Neuronal stem cell (in vitro differentiated cells): ENCODE results near the gene MBNL3.
"Not testable (repeated sequence)": the region's sequence is repeated elsewhere in the genome, so short reads cannot be mapped to it uniquely, and the experiment has no call there.

ENCODE experiments used
- DNase-seq: peaks from one replicate; pipeline ENCODE4 v3.0.0-alpha.2; 2013; ENCODE audit warnings: low spot score
- H2AFZ ChIP-seq: one replicate; pipeline ENCODE4 v1.6.1; 2013; ENCODE audit warnings: mild to moderate bottlenecking, low read length, inconsistent platforms
- H2AK5ac ChIP-seq: 2 replicates; pipeline ENCODE4 v1.6.1; 2013; ENCODE audit warnings: low read depth, mild to moderate bottlenecking, inconsistent platforms, low read length, moderate library complexity, mixed read lengths
- H2BK120ac ChIP-seq: 2 replicates; pipeline ENCODE4 v1.6.1; 2013; ENCODE audit warnings: low read depth, mild to moderate bottlenecking, inconsistent platforms, low read length, moderate library complexity, mixed read lengths
- H2BK12ac ChIP-seq: one replicate; pipeline ENCODE4 v1.6.1; 2013; ENCODE audit warnings: low read length, inconsistent platforms
- H2BK15ac ChIP-seq: 2 replicates; pipeline ENCODE4 v1.6.1; 2013; ENCODE audit warnings: mild to moderate bottlenecking, low read length, inconsistent platforms, mixed read lengths
- H2BK5ac ChIP-seq: one replicate; pipeline ENCODE4 v1.6.1; 2013; ENCODE audit warnings: inconsistent platforms, mild to moderate bottlenecking, low read length, moderate library complexity
- H3K14ac ChIP-seq: one replicate; pipeline ENCODE4 v1.6.1; 2013; ENCODE audit warnings: low read length, inconsistent platforms
- H3K18ac ChIP-seq: 2 replicates; pipeline ENCODE4 v1.6.1; 2013; ENCODE audit warnings: low read length, inconsistent platforms
- H3K23ac ChIP-seq: 2 replicates; pipeline ENCODE4 v1.6.1; 2013; ENCODE audit warnings: low read depth, mild to moderate bottlenecking, mixed read lengths, low read length, inconsistent platforms; ENCODE audit not compliant: poor library complexity
- H3K27ac ChIP-seq: replicated peaks from 3 replicates; pipeline ENCODE4 v1.5.1; 2013; ENCODE audit warnings: low read length, inconsistent platforms
- H3K27me3 ChIP-seq, 3 experiments: 2 replicates each; pipeline ENCODE4 v1.6.1; 2013; ENCODE audit warnings: low read length in 3 of 3, mild to moderate bottlenecking in 2 of 3, inconsistent platforms in 1 of 3, low read depth in 1 of 3, mixed read lengths in 1 of 3, moderate library complexity in 1 of 3; ENCODE audit not compliant: control insufficient read depth in 3 of 3, insufficient read depth in 3 of 3
- H3K36me3 ChIP-seq, 2 donors: replicated peaks in 1 of 2; 2 replicates each; pipeline ENCODE4 v1.6.1; 2013; ENCODE audit warnings: low read length in 2 of 2; ENCODE audit not compliant: control insufficient read depth in 2 of 2, insufficient read depth in 2 of 2
- H3K4ac ChIP-seq: 2 replicates; pipeline ENCODE4 v1.6.1; 2013; ENCODE audit warnings: inconsistent platforms, mild to moderate bottlenecking, low read length, moderate library complexity
- H3K4me1 ChIP-seq, 2 donors: 1 replicate in 1 of 2; 2 replicates in 1 of 2; pipeline ENCODE4 v1.6.1; 2013; ENCODE audit warnings: low read length in 2 of 2, low read depth in 1 of 2; ENCODE audit not compliant: control insufficient read depth in 2 of 2, insufficient read depth in 1 of 2
- H3K4me2 ChIP-seq: one replicate; pipeline ENCODE4 v1.6.1; 2013; ENCODE audit warnings: mild to moderate bottlenecking, low read length, inconsistent platforms; ENCODE audit not compliant: insufficient read depth, poor library complexity, severe bottlenecking
- H3K4me3 ChIP-seq, 2 donors: 2 replicates each; pipeline ENCODE4 v1.5.1; 2013; ENCODE audit warnings: low read length in 2 of 2, mild to moderate bottlenecking in 2 of 2, inconsistent platforms in 1 of 2, moderate library complexity in 1 of 2
- H3K79me1 ChIP-seq: one replicate; pipeline ENCODE4 v1.6.1; 2013; ENCODE audit warnings: low read depth, mild to moderate bottlenecking, inconsistent platforms, low read length, moderate library complexity
- H3K9ac ChIP-seq: one replicate; pipeline ENCODE4 v1.6.1; 2013; ENCODE audit warnings: mild to moderate bottlenecking, low read depth, low read length, inconsistent platforms; ENCODE audit not compliant: poor library complexity
- H3K9me3 ChIP-seq, 2 donors: replicated peaks in 1 of 2; 2 replicates each; pipeline versions ENCODE3 to v1.6.1; 2013; ENCODE audit warnings: low read length in 2 of 2, mild to moderate bottlenecking in 2 of 2, inconsistent platforms in 1 of 2, low read depth in 1 of 2, mixed read lengths in 1 of 2, moderate library complexity in 1 of 2; ENCODE audit not compliant: control insufficient read depth in 2 of 2, insufficient read depth in 1 of 2
- H4K8ac ChIP-seq: one replicate; pipeline ENCODE4 v1.6.1; 2013; ENCODE audit warnings: low read depth, mild to moderate bottlenecking, inconsistent platforms, low read length, moderate library complexity
- H4K91ac ChIP-seq: one replicate; pipeline ENCODE4 v1.6.1; 2013; ENCODE audit warnings: low read length, low read depth, mild to moderate bottlenecking, inconsistent platforms; ENCODE audit not compliant: poor library complexity
- WGBS, 2 donors: extraction: QIAGEN DNeasy Blood & Tissue Kit; methylation state at CpG; one replicate each; pipeline ENCODE4 v1.1.7; 2013; ENCODE audit warnings: missing lambda C conversion rate in 2 of 2, mixed read lengths in 1 of 2; ENCODE audit not compliant: insufficient read length in 2 of 2, insufficient replicate concordance in 1 of 2; ENCODE audit errors: extremely low coverage in 2 of 2; 5-methylcytosine and 5-hydroxymethylcytosine counted together

The MBNL3 gene

GRCh38 chrX:132445909-132446308, 42.9 kb downstream of the MBNL3 start:
- H3K4me2 ChIP-seq, H3K14ac ChIP-seq: not testable (repeated sequence)

GRCh38 chrX:132444936-132445335, 43.9 kb downstream of the MBNL3 start:
- no peak overlapping the region for H3K4me2 ChIP-seq
- no peaks in the 10 kb centered on the region for H3K27me3 ChIP-seq
- no peak overlapping the region for H2AK5ac ChIP-seq
- no peak overlapping the region for H3K23ac ChIP-seq
- H2AFZ ChIP-seq = no peak overlapping the region
- H3K14ac ChIP-seq = no peak overlapping the region
- H3K9me3 ChIP-seq = no peaks in the 10 kb centered on the region
- no peak for DNase-seq
- no peak overlapping the region for H4K8ac ChIP-seq
- no peaks in the 10 kb centered on the region for H3K79me1 ChIP-seq
- no peak overlapping the region for H2BK120ac ChIP-seq
- no peak overlapping the region for H2BK12ac ChIP-seq
- H2BK15ac ChIP-seq = no peak overlapping the region
- no peak overlapping the region for H3K4me3 ChIP-seq
- H4K91ac ChIP-seq = no peak overlapping the region
- no peak overlapping the region for H3K18ac ChIP-seq
- H3K4ac ChIP-seq = no peak overlapping the region
- H2BK5ac ChIP-seq = no peak overlapping the region
- no peak overlapping the region for H3K9ac ChIP-seq
- no peak overlapping the region for H3K27ac ChIP-seq
- no peaks in the 10 kb centered on the region for H3K36me3 ChIP-seq
- H3K4me1 ChIP-seq = no peaks in the 10 kb centered on the region
- WGBS, 2 donors = no CpG with 5 or more reads among the region's 2 CpGs

More at GRCh38 chrX:132445909-132446308, 42.9 kb downstream of the MBNL3 start:
- not testable (repeated sequence) for H2BK12ac ChIP-seq, H3K23ac ChIP-seq, H2AK5ac ChIP-seq, H3K79me1 ChIP-seq, H3K27ac ChIP-seq, H3K18ac ChIP-seq, H2BK15ac ChIP-seq, H2BK5ac ChIP-seq, DNase-seq, H3K4me3 ChIP-seq, H3K27me3 ChIP-seq, H2AFZ ChIP-seq, H3K9me3 ChIP-seq, H3K9ac ChIP-seq, H4K91ac ChIP-seq, H2BK120ac ChIP-seq, H3K36me3 ChIP-seq, H3K4ac ChIP-seq, H4K8ac ChIP-seq, H3K4me1 ChIP-seq
- no CpG with 5 or more reads among the region's 3 CpGs for WGBS, 2 donors

GRCh38 chrX:132443196-132444135, 45.4 kb downstream of the MBNL3 start:
- H3K9ac ChIP-seq = no peak overlapping the region
- H2BK15ac ChIP-seq = no peak overlapping the region
- no CpG with 5 or more reads among the region's 5 CpGs for WGBS, 2 donors
- no peak overlapping the region for H4K91ac ChIP-seq
- H3K14ac ChIP-seq = no peak overlapping the region
- no peak overlapping the region for H4K8ac ChIP-seq
- no peak overlapping the region for H2BK12ac ChIP-seq
- no peak overlapping the region for H3K27ac ChIP-seq
- H2AK5ac ChIP-seq = no peak overlapping the region
- no peak overlapping the region for H2BK120ac ChIP-seq
- no peak overlapping the region for H3K18ac ChIP-seq
- DNase-seq = no peak
- H3K36me3 ChIP-seq = no peaks in the 10 kb centered on the region
- H3K23ac ChIP-seq = no peak overlapping the region
- no peak overlapping the region for H2AFZ ChIP-seq
- H3K4me1 ChIP-seq = no peaks in the 10 kb centered on the region
- no peak overlapping the region for H3K4me3 ChIP-seq
- H3K79me1 ChIP-seq = no peaks in the 10 kb centered on the region
- no peaks in the 10 kb centered on the region for H3K27me3 ChIP-seq
- H3K4me2 ChIP-seq = no peak overlapping the region
- no peaks in the 10 kb centered on the region for H3K9me3 ChIP-seq
- H2BK5ac ChIP-seq = no peak overlapping the region
- no peak overlapping the region for H3K4ac ChIP-seq

GRCh38 chrX:132442691-132443090, 46.1 kb downstream of the MBNL3 start:
- Histone ChIP-seq H3K23ac (no peak overlapping the region), H3K18ac (no peak overlapping the region), H2BK12ac (no peak overlapping the region), H2AK5ac (no peak overlapping the region), H3K27me3 (no peaks in the 10 kb centered on the region), H3K9me3 (no peaks in the 10 kb centered on the region), H2BK15ac (no peak overlapping the region), H3K4me3 (no peak overlapping the region), H3K4me1 (no peaks in the 10 kb centered on the region), H3K14ac (no peak overlapping the region), H3K4me2 (no peak overlapping the region), H3K4ac (no peak overlapping the region), H3K36me3 (no peaks in the 10 kb centered on the region), H2BK120ac (no peak overlapping the region), H3K27ac (no peak overlapping the region), H2BK5ac (no peak overlapping the region), H4K8ac (no peak overlapping the region), H3K79me1 (no peaks in the 10 kb centered on the region), H3K9ac (no peak overlapping the region), H2AFZ (no peak overlapping the region), H4K91ac (no peak overlapping the region)
- DNase-seq = no peak
- no CpG with 5 or more reads among the region's 2 CpGs for WGBS, 2 donors
